ENCODE measurements around the gene PCDHB8.
"Not testable (repeated sequence)": the region's sequence is repeated elsewhere in the genome, so short reads cannot be mapped to it uniquely, and the experiment has no call there.

The PCDHB8 gene

DNA sequence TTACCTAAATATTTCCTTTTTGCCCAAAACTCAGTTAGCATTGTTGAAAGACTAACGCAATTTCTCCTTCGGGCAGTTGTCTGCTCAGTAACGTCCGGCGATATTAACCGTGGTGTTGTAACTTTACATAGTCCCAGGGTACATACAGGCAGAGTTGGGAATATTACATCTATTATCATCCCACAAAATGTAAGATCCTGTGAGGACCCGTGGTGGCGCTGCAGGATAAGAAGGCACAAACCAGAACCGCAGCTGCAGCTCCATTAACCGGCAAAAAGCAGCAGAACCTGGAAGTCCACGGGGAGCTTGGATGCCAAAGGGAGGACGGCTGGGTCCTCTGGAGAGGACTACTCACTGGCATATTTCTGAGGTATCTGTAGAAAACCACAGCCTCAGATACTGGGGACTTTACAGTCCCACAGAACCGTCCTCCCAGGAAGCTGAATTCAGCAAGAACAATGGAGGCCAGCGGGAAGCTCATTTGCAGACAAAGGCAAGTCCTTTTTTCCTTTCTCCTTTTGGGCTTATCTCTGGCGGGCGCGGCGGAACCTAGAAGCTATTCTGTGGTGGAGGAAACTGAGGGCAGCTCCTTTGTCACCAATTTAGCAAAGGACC lies at the start of gene PCDHB8:
Gene PCDHB8, plus strand, starts transcription at position 214 of the 615 bp plus-strand sequence. Its CDS starts 245 bp downstream, at position 459.
- DNase-seq, result peak; percentile 65

GRCh38 chr5:141135030-141135717 lies 42.4 kb upstream of the PCDHB8 start, which contains the start of gene PCDHB5:
TSS of gene PCDHB5 (plus strand) at chr5:141135206. CDS start at chr5:141135435, 229 bp downstream.
- DNase-seq, result peak; percentile 85

- DNase-seq, result peak; percentile 38
Observed at GRCh38 chr5:141135718-141136266, 41.8 kb upstream of the PCDHB8 start.

- not testable (repeated sequence) for DNase-seq
Observed at GRCh38 chr5:141137346-141137745, 40.2 kb upstream of the PCDHB8 start.

DNA sequence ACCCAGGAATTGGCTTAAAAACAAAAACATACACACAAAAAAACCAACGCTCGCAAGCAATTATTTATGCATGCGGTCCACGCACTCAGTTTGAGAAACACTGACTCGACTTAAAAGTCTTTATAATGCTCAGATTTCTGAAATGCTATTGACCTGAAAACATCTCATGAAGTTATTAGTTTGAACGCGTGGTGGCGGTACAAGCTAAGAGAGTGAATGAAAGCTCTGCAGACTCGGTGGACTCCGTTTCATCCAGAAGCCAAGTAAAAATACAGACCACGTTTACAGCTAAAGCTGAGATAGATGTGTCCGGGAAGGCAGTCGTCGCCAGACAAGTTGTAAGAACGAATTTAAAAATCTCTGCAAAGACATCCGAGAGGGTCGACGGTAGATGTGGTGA lies 27.8 kb upstream of the PCDHB8 start, which contains the start of gene PCDHB6:
Gene PCDHB6, plus strand, starts transcription at position 246 of the 400 bp plus-strand sequence. CDS start 201 bp downstream, outside the sequence.
- DNase-seq, result peak; percentile 46

DNA sequence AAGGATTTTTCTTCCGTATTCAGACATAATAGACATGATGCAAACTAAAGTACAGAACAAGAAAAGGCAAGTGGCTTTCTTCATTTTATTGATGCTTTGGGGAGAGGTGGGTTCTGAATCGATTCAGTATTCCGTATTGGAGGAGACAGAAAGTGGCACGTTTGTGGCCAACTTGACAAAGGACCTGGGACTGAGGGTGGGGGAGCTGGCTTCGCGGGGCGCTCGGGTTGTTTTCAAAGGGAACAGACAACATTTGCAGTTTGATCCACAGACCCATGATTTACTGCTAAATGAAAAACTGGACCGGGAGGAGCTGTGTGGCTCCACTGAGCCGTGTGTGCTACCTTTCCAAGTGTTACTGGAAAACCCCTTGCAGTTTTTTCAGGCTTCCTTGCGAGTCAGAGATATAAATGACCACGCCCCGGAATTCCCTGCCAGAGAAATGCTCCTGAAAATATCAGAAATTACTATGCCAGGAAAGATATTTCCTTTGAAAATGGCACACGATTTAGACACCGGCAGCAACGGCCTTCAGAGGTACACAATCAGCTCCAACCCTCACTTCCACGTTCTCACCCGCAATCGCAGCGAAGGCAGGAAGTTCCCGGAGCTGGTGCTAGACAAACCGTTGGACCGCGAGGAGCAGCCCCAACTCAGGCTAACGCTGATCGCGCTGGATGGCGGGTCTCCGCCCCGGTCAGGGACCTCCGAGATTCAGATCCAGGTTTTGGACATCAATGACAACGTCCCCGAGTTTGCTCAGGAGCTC lies 27.2 kb upstream of the PCDHB8 start:
- no peak for DNase-seq

DNA sequence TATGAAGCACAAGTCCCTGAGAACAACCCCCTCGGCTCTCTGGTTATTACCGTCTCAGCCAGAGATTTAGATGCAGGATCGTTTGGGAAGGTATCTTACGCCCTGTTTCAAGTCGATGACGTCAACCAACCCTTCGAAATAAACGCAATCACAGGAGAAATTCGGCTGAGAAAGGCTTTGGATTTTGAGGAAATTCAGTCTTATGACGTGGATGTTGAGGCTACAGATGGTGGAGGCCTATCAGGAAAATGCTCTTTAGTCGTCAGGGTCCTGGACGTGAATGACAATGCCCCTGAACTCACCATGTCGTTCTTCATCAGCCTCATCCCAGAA lies 26.6 kb upstream of the PCDHB8 start:
- DNase-seq, result no peak

DNA sequence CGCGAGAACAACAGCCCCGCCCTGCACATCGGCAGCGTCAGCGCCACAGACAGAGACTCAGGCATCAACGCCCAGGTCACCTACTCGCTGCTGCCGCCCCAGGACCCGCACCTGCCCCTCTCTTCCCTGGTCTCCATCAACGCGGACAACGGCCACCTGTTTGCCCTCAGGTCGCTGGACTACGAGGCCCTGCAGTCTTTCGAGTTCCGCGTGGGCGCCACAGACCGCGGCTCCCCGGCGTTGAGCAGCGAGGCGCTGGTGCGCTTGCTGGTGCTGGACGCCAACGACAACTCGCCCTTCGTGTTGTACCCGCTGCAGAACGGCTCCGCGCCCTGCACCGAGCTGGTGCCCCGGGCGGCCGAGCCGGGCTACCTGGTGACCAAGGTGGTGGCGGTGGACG lies 26.0 kb upstream of the PCDHB8 start:
- not testable (repeated sequence) for DNase-seq

- DNase-seq, result not testable (repeated sequence)
Observed at GRCh38 chr5:141152096-141152495, 25.5 kb upstream of the PCDHB8 start.

GRCh38 chr5:141155540-141156374 lies 21.8 kb upstream of the PCDHB8 start:
- peak; percentile 80 for DNase-seq

DNA sequence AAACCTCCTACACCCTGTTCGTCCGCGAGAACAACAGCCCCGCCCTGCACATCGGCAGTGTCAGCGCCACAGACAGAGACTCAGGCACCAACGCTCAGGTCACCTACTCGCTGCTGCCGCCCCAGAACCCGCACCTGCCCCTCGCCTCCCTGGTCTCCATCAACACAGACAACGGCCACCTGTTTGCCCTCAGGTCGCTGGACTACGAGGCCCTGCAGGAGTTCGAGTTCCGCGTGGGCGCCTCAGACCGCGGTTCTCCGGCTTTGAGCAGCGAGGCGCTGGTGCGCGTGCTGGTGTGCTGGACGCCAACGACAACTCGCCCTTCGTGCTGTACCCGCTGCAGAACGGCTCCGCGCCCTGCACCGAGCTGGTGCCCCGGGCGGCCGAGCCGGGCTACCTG lies 20.2 kb upstream of the PCDHB8 start:
- not testable (repeated sequence) for DNase-seq

- DNase-seq, result not testable (repeated sequence)
Observed at GRCh38 chr5:141157901-141158300, 19.7 kb upstream of the PCDHB8 start.

- DNase-seq, result peak; percentile 70
Observed at GRCh38 chr5:141172381-141173204, 5.0 kb upstream of the PCDHB8 start, which contains the start of gene PCDHB7. TSS of gene PCDHB7 (plus strand) at chr5:141172644. CDS start at chr5:141172836, 192 bp downstream.

DNA sequence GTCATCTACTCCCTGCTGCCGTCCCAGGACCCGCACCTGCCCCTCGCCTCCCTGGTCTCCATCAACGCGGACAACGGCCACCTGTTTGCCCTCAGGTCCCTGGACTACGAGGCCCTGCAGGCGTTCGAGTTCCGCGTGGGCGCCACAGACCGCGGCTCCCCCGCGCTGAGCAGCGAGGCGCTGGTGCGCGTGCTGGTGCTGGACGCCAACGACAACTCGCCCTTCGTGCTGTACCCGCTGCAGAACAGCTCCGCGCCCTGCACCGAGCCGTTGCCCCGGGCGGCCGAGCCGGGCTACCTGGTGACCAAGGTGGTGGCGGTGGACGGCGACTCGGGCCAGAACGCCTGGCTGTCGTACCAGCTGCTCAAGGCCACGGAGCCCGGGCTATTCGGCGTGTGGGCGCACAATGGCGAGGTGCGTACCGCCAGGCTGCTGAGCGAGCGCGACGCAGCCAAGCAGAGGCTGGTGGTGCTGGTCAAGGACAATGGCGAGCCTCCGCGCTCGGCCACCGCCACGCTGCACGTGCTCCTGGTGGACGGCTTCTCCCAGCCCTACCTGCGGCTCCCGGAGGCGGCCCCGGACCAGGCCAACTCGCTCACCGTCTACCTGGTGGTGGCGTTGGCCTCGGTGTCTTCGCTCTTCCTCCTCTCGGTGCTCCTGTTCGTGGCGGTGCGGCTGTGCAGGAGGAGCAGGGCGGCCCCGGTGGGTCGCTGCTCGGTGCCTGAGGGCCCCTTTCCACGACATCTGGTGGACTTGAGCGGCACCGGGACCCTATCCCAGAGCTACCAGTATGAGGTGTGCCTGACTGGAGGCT lies 3.1 kb upstream of the PCDHB8 start:
- not testable (repeated sequence) for DNase-seq

GRCh38 chr5:141175933-141176332 lies 1.7 kb upstream of the PCDHB8 start:
- DNase-seq, result no peak

DNA sequence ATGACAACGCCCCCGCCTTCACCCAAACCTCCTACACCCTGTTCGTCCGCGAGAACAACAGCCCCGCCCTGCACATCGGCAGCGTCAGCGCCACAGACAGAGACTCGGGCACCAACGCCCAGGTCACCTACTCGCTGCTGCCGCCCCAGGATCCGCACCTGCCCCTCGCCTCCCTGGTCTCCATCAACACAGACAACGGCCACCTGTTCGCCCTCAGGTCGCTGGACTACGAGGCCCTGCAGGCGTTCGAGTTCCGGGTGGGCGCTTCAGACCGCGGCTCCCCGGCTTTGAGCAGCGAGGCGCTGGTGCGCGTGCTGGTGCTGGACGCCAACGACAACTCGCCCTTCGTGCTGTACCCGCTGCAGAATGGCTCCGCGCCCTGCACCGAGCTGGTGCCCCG lies 1.8 kb downstream of the PCDHB8 start:
- DNase-seq, result not testable (repeated sequence)

DNA sequence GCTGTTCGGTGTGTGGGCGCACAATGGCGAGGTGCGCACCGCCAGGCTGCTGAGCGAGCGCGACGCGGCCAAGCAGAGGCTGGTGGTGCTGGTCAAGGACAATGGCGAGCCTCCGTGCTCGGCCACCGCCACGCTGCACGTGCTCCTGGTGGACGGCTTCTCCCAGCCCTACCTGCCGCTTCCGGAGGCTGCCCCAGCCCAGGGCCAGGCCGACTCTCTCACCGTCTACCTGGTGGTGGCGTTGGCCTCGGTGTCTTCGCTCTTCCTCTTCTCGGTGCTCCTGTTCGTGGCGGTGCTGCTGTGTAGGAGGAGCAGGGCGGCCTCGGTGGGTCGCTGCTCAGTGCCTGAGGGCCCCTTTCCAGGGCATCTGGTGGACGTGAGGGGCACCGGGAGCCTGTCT lies 2.3 kb downstream of the PCDHB8 start:
- DNase-seq, result not testable (repeated sequence)

- DNase-seq, result no peak
Observed at GRCh38 chr5:141180313-141180712, 2.7 kb downstream of the PCDHB8 start.

DNA sequence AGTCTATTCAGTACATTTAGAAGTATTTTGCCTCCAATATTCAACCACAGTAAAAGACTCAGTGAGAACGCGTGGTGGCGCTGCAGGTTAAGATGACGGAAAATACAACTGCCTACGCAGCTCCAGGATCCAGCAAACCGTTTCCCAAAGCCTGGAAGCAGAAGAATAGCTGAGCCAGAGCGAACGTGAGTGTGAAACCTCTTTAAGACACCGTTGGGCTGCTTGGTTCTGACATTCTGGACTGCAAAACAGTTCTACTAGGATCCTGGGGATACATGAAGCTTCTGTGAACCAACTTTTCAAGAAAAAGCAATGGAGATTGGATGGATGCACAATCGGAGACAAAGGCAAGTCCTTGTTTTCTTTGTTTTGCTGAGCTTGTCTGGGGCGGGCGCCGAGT lies 4.7 kb downstream of the PCDHB8 start, which contains the start of gene PCDHB16:
Gene PCDHB16, plus strand, starts transcription at position 140 of the 400 bp plus-strand sequence. Its CDS starts 173 bp downstream, at position 313.
- DNase-seq, result peak; percentile 24

All from NCI-H748 treated with DMSO at 0.1 percent for 48 hours (cell line).